Activated naive CD4-positive, alpha-beta T cell treated with anti-CD3 and anti-CD28 coated beads, Interleukin-2, amount 50 U/mL, for 24 hours (primary cell): ENCODE measurements around the gene ZNF236.

Experiments
- H3K27ac Mint-ChIP-seq: one replicate; pipeline ENCODE4 v1.8.0; 2021; ENCODE audit warnings: mild to moderate bottlenecking, mixed read lengths
- H3K27me3 Mint-ChIP-seq: one replicate; pipeline ENCODE4 v1.8.0; 2021; ENCODE audit warnings: mixed read lengths
- H3K36me3 Mint-ChIP-seq: one replicate; pipeline ENCODE4 v1.8.0; 2021; ENCODE audit warnings: mixed read lengths
- H3K4me1 Mint-ChIP-seq: one replicate; pipeline ENCODE4 v1.8.0; 2021; ENCODE audit warnings: mixed read lengths
- H3K4me3 Mint-ChIP-seq: one replicate; pipeline ENCODE4 v1.8.0; 2021; ENCODE audit warnings: mild to moderate bottlenecking, mixed read lengths
- H3K9me3 Mint-ChIP-seq: one replicate; pipeline ENCODE4 v1.8.0; 2021; ENCODE audit warnings: mixed read lengths

Gene ZNF236

DNA sequence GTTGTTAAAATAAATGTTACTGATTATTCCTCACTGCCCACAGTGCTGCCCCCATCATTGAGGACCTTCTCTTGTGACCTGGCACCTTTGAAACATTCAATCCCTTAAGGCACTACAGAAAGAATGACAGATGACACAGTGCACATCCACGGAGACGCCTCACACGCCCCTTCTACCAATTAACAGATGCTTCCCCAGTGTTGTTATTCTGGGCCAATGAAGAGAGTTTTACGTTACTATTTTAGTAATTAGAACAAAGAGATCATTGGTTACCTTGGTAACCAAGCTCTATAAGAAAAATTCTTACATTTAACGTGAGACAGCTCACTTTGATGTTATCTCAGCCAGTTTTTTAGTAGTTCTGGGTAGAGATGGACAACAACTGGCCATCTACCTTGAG, 152.0 kb downstream of the ZNF236 start:
- no peak overlapping the region for H3K27ac Mint-ChIP-seq
- peaks cover 3% of the 10 kb centered on the region for H3K36me3 Mint-ChIP-seq
- H3K4me1 Mint-ChIP-seq: peaks cover 9% of the 10 kb centered on the region
- no peak overlapping the region for H3K4me3 Mint-ChIP-seq
- H3K9me3 Mint-ChIP-seq: no peaks in the 10 kb centered on the region
- no peaks in the 10 kb centered on the region for H3K27me3 Mint-ChIP-seq

DNA sequence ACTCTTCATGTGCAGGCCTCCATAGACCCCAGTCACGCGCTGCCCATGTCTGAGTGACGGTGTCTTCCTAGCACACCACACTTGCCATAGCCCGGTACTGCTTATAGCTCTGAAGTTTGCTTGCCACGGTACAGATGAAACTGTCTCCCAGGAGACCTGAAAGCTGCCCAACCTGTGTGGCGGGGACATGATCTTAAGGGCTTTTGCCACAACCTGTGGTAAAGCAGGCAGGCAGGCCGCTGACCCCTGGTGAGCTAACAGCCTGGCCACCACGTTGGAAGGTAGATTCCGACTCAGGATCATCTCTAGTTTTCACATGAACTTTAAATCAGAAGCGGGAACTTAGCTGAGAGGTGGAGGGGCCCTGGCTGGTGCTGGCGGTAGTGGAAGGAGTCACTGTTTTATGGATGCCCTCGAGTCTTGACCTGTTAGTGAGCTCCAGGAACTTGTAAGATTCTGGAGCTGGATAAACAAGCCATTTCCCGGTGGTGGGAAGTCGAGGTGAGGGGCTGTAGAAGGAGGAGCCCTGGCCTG, 153.3 kb downstream of the ZNF236 start:
- H3K4me1 Mint-ChIP-seq: peaks cover 9% of the 10 kb centered on the region
- H3K27me3 Mint-ChIP-seq: no peaks in the 10 kb centered on the region
- peaks cover 3% of the 10 kb centered on the region for H3K36me3 Mint-ChIP-seq
- no peak overlapping the region for H3K4me3 Mint-ChIP-seq
- H3K9me3 Mint-ChIP-seq: no peaks in the 10 kb centered on the region
- H3K27ac Mint-ChIP-seq: no peak overlapping the region

DNA sequence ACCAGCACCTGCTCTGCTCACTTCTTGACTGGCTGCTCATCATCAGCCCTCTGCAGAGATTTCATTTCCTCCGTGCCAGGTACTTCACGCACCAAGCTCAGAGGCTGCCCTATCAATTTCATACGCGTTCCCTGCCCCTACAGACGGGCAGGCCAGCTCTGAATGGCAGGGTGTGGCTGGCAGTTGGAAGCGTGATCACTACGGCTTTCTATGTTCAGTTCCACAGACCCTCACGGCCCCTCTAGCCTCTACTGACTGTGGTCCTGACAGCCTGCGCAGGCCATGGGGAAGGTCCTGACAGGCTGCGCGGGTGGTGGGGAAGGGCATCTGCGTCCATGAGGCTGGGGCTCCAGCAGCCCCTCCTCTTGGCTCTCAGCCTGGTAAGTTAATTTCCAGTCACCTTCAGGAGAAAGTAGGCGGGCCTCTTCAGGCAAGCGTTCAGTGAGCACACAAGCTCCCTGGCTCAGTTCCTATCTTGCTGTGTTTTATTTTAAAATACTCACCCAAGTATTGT, 154.8 kb downstream of the ZNF236 start:
- H3K4me1 Mint-ChIP-seq: no peaks in the 10 kb centered on the region
- no peak overlapping the region for H3K4me3 Mint-ChIP-seq
- no peaks in the 10 kb centered on the region for H3K27me3 Mint-ChIP-seq
- H3K9me3 Mint-ChIP-seq: no peaks in the 10 kb centered on the region
- peak overlapping the region; percentile 30 for H3K27ac Mint-ChIP-seq
- peaks cover 3% of the 10 kb centered on the region for H3K36me3 Mint-ChIP-seq

DNA sequence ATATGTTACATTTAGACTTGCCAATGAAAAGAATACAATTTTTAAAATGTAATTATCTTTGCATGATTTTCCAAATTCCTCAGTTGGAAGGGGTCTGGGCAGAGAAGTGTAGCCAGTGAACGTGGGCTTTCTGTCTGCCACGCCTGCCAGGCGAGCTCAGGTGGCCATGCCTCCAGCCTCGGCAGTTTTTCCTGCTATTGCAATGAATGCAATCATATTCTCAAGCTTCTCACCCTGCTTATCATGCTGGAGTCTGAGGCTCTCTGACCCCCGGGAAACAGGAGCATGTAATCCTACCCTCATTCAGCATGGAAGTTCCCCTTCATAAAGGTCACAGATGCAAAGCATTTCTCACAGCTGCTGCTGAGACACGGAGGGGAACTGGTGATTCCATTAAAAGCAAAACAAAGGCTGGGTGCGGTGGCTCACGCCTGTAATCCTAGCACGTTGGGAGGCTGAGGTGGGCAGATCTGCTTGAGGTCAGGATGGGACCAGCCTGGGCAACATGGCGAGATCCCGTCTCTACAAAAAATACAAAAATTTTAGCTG, 155.4 kb downstream of the ZNF236 start:
- no peak overlapping the region for H3K4me3 Mint-ChIP-seq
- no peaks in the 10 kb centered on the region for H3K9me3 Mint-ChIP-seq
- H3K27ac Mint-ChIP-seq: peak overlapping the region; percentile 17
- no peaks in the 10 kb centered on the region for H3K27me3 Mint-ChIP-seq
- H3K4me1 Mint-ChIP-seq: no peaks in the 10 kb centered on the region
- peaks cover 3% of the 10 kb centered on the region for H3K36me3 Mint-ChIP-seq

DNA sequence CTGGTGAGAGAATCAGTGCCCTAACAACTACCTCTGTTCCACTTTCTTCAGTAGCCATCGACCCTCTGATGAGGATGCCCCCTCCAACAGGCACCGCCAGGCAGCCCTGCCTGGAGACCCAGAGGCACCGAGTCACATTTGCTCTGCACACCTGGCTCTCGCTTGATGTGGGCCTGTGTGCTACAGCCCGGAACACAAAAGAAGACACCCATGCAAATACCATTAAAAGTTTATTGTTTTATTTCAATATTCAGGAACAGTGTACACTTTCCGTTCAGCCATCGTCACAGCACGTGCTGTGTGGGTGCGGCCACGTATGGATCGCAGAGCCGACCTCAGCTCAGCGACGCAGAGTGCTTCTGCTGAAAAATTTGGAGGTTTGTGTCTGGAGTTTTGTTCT, 156.3 kb downstream of the ZNF236 start:
- Mint-ChIP-seq H3K4me1 (peaks cover 7% of the 10 kb centered on the region), H3K27me3 (no peaks in the 10 kb centered on the region), H3K27ac (no peak overlapping the region), H3K4me3 (no peak overlapping the region), H3K36me3 (peaks cover 3% of the 10 kb centered on the region), H3K9me3 (no peaks in the 10 kb centered on the region)

DNA sequence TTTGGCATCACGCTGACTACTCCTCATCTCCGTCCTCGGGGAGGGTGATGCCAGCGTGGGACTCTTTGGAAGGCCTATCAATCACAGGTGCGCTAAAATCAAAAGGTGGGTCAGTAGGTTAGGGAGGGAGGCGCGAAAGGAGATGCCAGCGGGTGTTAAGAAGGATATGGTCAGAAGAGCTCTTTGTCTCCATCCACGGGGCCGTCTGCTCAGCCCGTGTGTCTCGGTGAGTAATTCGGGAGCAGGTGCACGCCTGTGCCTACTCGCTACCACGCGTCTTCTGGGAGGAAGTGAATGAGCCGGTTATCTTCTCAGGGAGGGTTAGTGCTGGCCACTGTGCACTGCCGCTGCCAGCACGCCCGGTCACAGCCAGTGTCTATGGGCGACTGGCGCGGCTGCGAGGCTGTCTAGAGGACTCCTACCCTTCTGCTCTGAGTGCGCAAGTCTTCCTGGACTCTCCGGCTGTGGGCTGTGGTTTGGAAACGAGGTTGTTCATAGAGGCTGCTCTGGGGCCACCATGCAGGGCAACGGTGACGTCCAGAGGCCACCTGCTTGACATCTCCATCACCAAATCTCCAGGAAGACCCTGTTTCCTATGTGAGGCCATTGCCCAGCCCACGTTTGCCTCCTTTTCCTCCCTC, 156.9 kb downstream of the ZNF236 start:
- peaks cover 8% of the 10 kb centered on the region for H3K4me1 Mint-ChIP-seq
- H3K27ac Mint-ChIP-seq: no peak overlapping the region
- peaks cover 3% of the 10 kb centered on the region for H3K36me3 Mint-ChIP-seq
- no peaks in the 10 kb centered on the region for H3K9me3 Mint-ChIP-seq
- H3K27me3 Mint-ChIP-seq: no peaks in the 10 kb centered on the region
- H3K4me3 Mint-ChIP-seq: no peak overlapping the region

DNA sequence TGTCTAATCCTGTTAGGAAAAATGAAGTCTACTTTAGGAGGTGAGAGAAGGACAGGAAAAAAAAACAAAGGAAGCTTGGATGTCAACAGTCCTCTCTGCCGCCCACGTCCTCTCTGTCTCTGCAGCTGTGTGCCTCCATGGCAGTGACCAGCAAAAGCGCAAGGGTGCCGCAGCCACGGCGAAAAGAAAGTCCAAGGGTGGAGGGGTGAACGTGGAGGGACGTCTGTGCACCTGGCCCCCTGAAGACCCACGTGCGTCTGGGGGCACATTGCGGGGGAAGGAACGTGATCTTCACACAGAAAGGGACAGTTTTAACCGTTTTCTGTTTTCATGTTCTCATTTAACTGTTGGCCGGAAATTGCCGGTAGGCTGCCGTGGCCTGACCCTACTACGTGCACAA, 157.5 kb downstream of the ZNF236 start:
- Mint-ChIP-seq H3K4me3 (no peak overlapping the region), H3K27ac (no peak overlapping the region), H3K36me3 (peaks cover 2% of the 10 kb centered on the region), H3K27me3 (no peaks in the 10 kb centered on the region), H3K9me3 (no peaks in the 10 kb centered on the region), H3K4me1 (peaks cover 8% of the 10 kb centered on the region)

DNA sequence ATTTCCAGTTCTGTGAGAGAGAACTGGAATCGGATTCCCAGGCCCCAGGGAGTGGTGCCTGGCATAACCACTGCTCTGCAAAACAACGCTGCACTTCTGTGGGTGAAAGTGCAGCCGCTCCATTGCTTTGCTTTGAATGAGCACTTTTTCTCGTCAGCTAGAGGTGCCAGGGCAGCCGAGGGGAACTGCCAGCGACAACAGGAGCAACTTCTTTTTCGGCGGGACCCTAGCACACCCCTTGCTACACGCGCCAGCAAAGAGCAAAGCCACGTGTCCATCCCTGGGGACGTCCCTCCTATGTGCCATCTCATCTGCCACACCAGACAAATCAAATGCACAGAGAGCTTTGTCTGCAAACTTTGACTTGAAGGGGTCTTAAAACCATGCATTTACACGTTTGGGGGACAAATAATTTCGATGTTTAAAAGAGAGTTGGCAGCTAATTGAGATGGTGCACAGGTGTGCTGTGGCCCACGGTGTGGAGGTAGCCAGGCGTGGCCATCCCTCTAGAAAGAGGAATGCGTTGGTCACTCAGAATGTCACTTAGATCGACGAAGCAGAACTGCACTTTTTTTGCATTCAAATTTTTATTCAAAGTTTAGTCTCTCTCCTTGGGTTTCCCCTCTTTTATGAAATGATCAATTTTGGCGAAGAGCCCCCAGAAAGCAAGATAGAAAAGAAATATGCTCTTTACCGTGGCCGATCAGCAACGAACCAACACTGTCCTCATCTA, 158.5 kb downstream of the ZNF236 start:
- peaks cover 2% of the 10 kb centered on the region for H3K36me3 Mint-ChIP-seq
- no peaks in the 10 kb centered on the region for H3K27me3 Mint-ChIP-seq
- no peak overlapping the region for H3K4me3 Mint-ChIP-seq
- H3K27ac Mint-ChIP-seq: no peak overlapping the region
- peaks cover 8% of the 10 kb centered on the region for H3K4me1 Mint-ChIP-seq
- no peaks in the 10 kb centered on the region for H3K9me3 Mint-ChIP-seq

DNA sequence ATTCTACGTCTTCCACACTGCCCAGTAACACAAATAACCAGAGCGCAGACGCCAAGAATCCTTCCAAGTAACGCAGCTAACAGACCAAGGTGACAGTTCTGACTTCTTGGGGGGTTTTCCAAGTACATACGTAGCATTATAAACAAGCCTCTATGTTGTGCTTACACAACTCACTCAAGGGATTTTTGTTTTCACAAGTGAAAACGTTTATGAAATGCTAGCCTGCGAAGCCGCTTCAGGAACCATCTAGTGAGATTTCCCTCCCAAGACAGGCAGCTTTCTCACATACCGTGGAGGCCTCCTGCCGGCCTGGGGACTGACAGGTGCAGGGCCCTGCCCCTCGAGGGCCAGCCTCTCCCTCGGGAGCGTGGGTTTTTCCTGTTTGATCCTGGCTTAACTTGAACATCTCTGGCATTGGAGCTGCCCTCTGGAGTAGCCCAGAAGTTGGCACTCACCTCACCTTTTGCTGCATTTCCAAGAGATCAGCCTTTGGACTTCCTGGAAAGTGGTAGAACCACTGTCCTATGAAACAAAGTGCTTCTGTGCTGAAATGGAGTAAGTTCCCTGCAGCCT, 159.1 kb downstream of the ZNF236 start:
- peaks cover 8% of the 10 kb centered on the region for H3K4me1 Mint-ChIP-seq
- H3K36me3 Mint-ChIP-seq: peaks cover 2% of the 10 kb centered on the region
- H3K27ac Mint-ChIP-seq: no peak overlapping the region
- H3K9me3 Mint-ChIP-seq: no peaks in the 10 kb centered on the region
- H3K27me3 Mint-ChIP-seq: no peaks in the 10 kb centered on the region
- no peak overlapping the region for H3K4me3 Mint-ChIP-seq

DNA sequence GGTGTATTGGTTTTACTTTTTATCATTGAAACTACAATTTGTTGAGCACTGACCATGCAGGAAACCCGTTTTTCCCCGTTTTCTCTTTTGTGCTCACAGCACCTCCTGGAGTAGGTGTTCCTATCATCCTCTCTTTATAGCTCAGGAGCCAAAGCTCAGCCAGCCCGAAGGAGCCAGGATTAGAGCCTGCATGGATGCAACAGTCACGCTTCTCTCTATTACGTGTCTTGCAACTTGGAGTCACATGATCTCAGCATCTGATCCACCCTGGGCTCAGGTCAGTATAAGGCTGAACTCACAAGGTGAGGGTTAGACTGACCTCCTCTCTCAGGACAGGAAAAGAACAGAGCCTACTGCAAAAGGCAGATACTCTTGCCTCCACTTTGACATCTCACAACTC, 159.7 kb downstream of the ZNF236 start:
- Mint-ChIP-seq H3K27me3 (no peaks in the 10 kb centered on the region), H3K4me3 (no peak overlapping the region), H3K4me1 (peaks cover 8% of the 10 kb centered on the region), H3K27ac (no peak overlapping the region), H3K9me3 (no peaks in the 10 kb centered on the region), H3K36me3 (peaks cover 2% of the 10 kb centered on the region)

DNA sequence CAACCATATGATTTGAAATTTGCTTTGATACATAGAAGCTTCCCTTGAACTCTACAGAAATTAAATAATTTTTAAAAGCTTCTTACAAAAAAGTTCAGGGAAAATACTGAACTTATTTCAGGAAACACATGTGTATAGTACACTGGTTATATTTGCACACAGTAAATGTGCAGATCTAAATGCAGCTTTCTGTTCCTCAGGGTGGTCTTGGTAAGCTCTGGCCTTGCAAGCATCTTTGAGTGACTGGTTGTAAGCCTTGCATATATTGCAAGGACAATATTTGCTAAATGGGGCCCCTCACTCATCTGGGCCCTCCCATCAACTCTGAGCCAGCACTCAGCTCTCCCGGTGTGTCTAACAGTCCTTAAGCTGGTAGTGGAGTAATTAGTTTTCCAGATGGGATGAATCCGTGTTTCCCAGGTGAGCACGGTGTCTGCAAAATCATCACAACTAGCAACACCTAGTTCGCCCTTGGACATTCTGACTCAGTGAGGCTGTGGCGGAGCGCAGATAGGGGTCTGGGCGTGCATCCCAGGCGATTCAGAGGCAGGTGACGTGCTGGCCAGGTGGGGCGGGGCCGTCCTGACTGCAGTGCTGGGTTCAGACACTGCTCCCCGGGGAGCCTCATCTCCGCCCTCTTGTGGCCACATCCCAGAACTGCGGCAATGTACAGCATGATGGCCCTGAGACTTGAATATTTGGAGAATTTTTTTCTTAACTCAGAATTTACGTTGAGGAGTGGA, 160.7 kb downstream of the ZNF236 start:
- Mint-ChIP-seq H3K9me3 (no peaks in the 10 kb centered on the region), H3K4me3 (no peak overlapping the region), H3K36me3 (peaks cover 2% of the 10 kb centered on the region), H3K27me3 (no peaks in the 10 kb centered on the region), H3K4me1 (peaks cover 8% of the 10 kb centered on the region), H3K27ac (no peak overlapping the region)

DNA sequence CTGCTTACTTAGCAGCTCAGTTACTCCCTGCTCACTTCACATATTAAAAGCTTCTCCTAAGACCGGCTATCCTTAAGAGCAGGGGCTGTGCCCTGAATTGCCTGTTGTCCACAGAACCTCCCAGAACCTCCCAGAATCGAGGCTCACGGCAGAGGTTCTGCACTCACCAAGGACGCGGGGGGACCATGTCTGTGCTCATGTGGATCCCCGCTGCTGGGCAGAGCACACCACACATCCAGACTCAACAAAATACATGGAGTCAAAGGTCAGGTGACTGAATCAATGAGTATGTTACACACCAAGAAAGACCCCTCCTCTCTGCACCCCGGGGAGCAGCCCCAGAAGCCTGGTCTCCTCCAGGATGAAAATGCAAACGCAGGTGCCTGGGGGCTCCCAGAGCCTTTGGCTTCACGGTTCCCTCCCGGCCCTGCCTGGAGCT, 161.3 kb downstream of the ZNF236 start:
- Mint-ChIP-seq H3K9me3 (no peaks in the 10 kb centered on the region), H3K36me3 (peaks cover 2% of the 10 kb centered on the region), H3K27me3 (no peaks in the 10 kb centered on the region), H3K4me3 (no peak overlapping the region), H3K4me1 (peaks cover 8% of the 10 kb centered on the region), H3K27ac (no peak overlapping the region)

DNA sequence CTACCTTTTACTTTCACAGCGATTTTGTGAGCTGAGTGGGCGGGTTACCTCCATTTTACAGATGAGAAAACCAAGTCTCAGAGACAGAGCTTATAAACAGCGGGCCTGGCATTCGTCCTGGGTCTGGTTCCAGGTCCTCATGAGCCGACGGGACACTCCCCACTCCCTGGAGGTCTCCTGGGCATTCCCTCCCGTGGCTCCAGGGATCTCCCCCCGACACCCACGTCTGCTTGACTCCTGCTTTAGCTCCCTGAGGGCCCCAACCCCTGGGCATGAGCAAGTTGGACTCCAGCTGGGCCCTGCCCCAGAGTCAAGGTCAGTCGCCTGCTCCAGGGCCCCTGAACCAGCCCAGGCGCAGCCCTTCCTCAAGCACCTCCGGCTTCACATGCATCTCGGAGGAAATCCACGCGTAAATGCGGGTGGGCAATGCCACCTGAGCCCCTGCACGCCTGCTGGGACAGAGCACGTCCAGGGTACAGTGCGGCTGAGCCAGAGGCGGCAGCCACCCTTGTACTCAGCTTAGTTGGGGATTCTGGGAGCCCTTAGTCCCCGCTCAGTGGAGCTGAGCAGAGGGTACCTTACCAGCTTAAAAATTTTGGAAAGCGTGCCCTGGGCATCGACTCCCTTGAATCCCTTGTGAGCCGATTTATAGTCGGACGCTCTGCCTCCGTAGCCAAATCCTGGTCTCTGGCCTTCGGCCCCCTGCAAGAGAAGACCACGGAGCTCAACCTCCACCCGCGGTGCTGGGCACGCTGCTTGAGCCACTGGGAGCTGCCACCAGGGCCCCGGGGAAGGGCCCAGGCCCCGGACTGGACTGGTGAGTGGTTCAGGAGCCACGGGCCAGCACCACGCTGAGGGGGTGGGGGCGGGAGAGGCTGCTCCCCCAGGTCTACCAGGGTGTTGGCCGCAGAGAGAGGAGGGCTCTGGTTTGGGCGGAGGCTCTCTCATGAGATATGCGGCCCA, 162.1 kb downstream of the ZNF236 start:
- H3K4me1 Mint-ChIP-seq: peaks cover 8% of the 10 kb centered on the region
- H3K27me3 Mint-ChIP-seq: no peaks in the 10 kb centered on the region
- H3K4me3 Mint-ChIP-seq: no peak overlapping the region
- no peaks in the 10 kb centered on the region for H3K36me3 Mint-ChIP-seq
- H3K27ac Mint-ChIP-seq: no peak overlapping the region
- H3K9me3 Mint-ChIP-seq: no peaks in the 10 kb centered on the region

DNA sequence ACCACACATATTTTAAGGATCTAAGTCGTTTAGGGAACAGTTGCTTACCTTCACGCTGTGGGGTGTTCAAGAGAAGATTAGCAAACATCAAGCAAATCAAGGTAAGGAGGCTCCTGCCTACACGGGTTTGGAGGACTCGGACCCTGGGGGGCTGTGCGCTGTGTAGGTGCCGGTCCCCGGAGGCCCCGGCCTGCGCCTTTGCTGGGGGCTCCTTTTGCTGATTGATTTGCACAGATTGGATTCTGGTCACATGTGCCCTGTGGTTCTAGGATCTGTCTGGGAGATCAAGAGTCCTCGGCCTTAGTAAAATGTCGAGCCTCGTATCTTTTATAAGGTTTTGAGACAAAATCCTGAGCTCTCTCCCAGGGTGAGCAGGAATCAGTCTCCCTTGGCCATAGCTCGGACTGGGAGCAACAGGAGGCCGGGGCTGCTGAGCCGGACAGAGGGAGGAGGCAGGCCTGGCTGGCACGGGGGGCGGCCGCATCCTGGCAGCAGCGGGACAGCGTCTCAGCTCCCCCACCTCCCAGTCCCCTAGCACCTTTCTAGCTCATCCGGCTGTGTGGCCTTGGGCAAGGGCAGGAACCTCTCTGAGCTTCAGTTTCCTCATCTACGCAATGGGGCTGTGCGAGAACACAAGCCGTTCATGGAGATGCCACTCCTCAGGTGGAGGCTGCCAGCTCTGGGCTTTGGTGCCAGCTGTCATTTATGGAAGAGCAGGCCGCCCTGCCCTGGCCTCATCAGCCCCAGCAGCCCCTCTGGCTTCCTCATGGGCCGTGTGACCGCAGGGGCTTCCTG, 163.0 kb downstream of the ZNF236 start:
- H3K9me3 Mint-ChIP-seq: no peaks in the 10 kb centered on the region
- H3K4me3 Mint-ChIP-seq: no peak overlapping the region
- H3K4me1 Mint-ChIP-seq: peaks cover 8% of the 10 kb centered on the region
- H3K36me3 Mint-ChIP-seq: no peaks in the 10 kb centered on the region
- H3K27ac Mint-ChIP-seq: no peak overlapping the region
- H3K27me3 Mint-ChIP-seq: no peaks in the 10 kb centered on the region
